SIG-M5 treated with dmso at 0.1 percent for 504 hours (cell line): ENCODE results near the gene PPM1H.

Experiments used
- DNase-seq: peaks from one replicate; lab custom pipeline; 2025; ENCODE audit not compliant: unreplicated experiment; lab: John Stamatoyannopoulos, UW

PPM1H gene

GRCh38 chr12:62627181-62627580 lies 307.8 kb downstream of the PPM1H start:
- no peak for DNase-seq

GRCh38 chr12:62625228-62625627 lies 309.7 kb downstream of the PPM1H start:
- peak; percentile 56 for DNase-seq

- DNase-seq, result no peak
Observed at GRCh38 chr12:62622177-62622576, 312.8 kb downstream of the PPM1H start.

GRCh38 chr12:62621101-62621638 lies 313.8 kb downstream of the PPM1H start:
- no peak for DNase-seq

GRCh38 chr12:62618930-62619329 lies 316.0 kb downstream of the PPM1H start:
- no peak for DNase-seq

GRCh38 chr12:62618319-62618718 lies 316.6 kb downstream of the PPM1H start:
- no peak for DNase-seq

- DNase-seq, result no peak
Observed at GRCh38 chr12:62613081-62613480, 321.9 kb downstream of the PPM1H start.

- no peak for DNase-seq
Observed at GRCh38 chr12:62606654-62607053, 328.3 kb downstream of the PPM1H start.

GRCh38 chr12:62605981-62606380 lies 329.0 kb downstream of the PPM1H start:
- no peak for DNase-seq

- no peak for DNase-seq
Observed at GRCh38 chr12:62604871-62605270, 330.1 kb downstream of the PPM1H start.

GRCh38 chr12:62604373-62604772 lies 330.6 kb downstream of the PPM1H start:
- peak; percentile 16 for DNase-seq

- DNase-seq, result no peak
Observed at GRCh38 chr12:62603811-62604098, 331.2 kb downstream of the PPM1H start.

- DNase-seq, result peak; percentile 84
Observed at GRCh38 chr12:62603061-62603810, 331.7 kb downstream of the PPM1H start.

GRCh38 chr12:62602255-62603060 lies 332.5 kb downstream of the PPM1H start:
- peak; percentile 92 for DNase-seq

GRCh38 chr12:62601765-62602164 lies 333.2 kb downstream of the PPM1H start:
- DNase-seq, result no peak

- DNase-seq, result peak; percentile 21
Observed at GRCh38 chr12:62599854-62600437, 335.0 kb downstream of the PPM1H start.

- DNase-seq, result no peak
Observed at GRCh38 chr12:62598846-62599245, 336.1 kb downstream of the PPM1H start.

GRCh38 chr12:62597253-62597652 lies 337.7 kb downstream of the PPM1H start:
- no peak for DNase-seq
